Hepatic stellate cell (primary cell): ENCODE measurements around the gene SUCLG1.

Experiments
- DNase-seq: peaks from one replicate; pipeline ENCODE4 v3.0.0; 2011; ENCODE audit warnings: low spot score

SUCLG1 gene

GRCh38 chr2:84461310-84461709, 2.2 kb upstream of the SUCLG1 start:
- DNase-seq, result no peak

GRCh38 chr2:84460670-84461069, 1.6 kb upstream of the SUCLG1 start:
- DNase-seq, result no peak

GRCh38 chr2:84459944-84460429, 907 bp upstream of the SUCLG1 start:
- DNase-seq, result peak; percentile 3

- peak; percentile 24 for DNase-seq
Measured at GRCh38 chr2:84458551-84459017, 496 bp downstream of the SUCLG1 start.

- no peak for DNase-seq
Measured at GRCh38 chr2:84457686-84458085, 1.4 kb downstream of the SUCLG1 start.

- DNase-seq, result no peak
Measured at GRCh38 chr2:84456156-84456555, 2.9 kb downstream of the SUCLG1 start.

- no peak for DNase-seq
Measured at GRCh38 chr2:84454581-84454980, 4.5 kb downstream of the SUCLG1 start.

- no peak for DNase-seq
Measured at GRCh38 chr2:84452624-84453023, 6.5 kb downstream of the SUCLG1 start.

- DNase-seq, result no peak
Measured at GRCh38 chr2:84451579-84451978, 7.5 kb downstream of the SUCLG1 start.

GRCh38 chr2:84450288-84451227, 8.5 kb downstream of the SUCLG1 start:
- no peak for DNase-seq

- DNase-seq, result no peak
Measured at GRCh38 chr2:84449711-84450110, 9.4 kb downstream of the SUCLG1 start.

GRCh38 chr2:84449055-84449454, 10.0 kb downstream of the SUCLG1 start:
- no peak for DNase-seq

- no peak for DNase-seq
Measured at GRCh38 chr2:84443477-84443876, 15.6 kb downstream of the SUCLG1 start.

- DNase-seq, result no peak
Measured at GRCh38 chr2:84442888-84443287, 16.2 kb downstream of the SUCLG1 start.

GRCh38 chr2:84441505-84441904, 17.6 kb downstream of the SUCLG1 start:
- DNase-seq, result no peak

- no peak for DNase-seq
Measured at GRCh38 chr2:84441036-84441435, 18.0 kb downstream of the SUCLG1 start.

- peak; percentile 10 for DNase-seq
Measured at GRCh38 chr2:84435345-84436025, 23.6 kb downstream of the SUCLG1 start.

GRCh38 chr2:84429328-84429727, 29.8 kb downstream of the SUCLG1 start:
- no peak for DNase-seq

GRCh38 chr2:84427235-84428138, 31.6 kb downstream of the SUCLG1 start:
- no peak for DNase-seq

- DNase-seq, result no peak
Measured at GRCh38 chr2:84425310-84425709, 33.8 kb downstream of the SUCLG1 start.

- peak; percentile 4 for DNase-seq
Measured at GRCh38 chr2:84424152-84424551, 34.9 kb downstream of the SUCLG1 start.

- DNase-seq, result no peak
Measured at GRCh38 chr2:84421791-84422190, 37.3 kb downstream of the SUCLG1 start.
